Stimulated activated CD4-positive, alpha-beta T cell treated with anti-CD3 and anti-CD28 coated beads, Interleukin-12 subunit alpha, Interleukin-12 subunit beta, amount 100 ng/mL, for 48 hours (primary cell): ENCODE measurements around the gene GADL1.

Experiments
- DNase-seq, 3 donors: peaks; one replicate each; pipeline ENCODE4 v3.0.0-alpha.2; 2020; ENCODE audit warnings: low read depth in 2 of 3, low spot score in 1 of 3

GADL1 gene

GRCh38 chr3:30696403-30696819, 198.1 kb downstream of the GADL1 start:
- no peak for DNase-seq

DNA sequence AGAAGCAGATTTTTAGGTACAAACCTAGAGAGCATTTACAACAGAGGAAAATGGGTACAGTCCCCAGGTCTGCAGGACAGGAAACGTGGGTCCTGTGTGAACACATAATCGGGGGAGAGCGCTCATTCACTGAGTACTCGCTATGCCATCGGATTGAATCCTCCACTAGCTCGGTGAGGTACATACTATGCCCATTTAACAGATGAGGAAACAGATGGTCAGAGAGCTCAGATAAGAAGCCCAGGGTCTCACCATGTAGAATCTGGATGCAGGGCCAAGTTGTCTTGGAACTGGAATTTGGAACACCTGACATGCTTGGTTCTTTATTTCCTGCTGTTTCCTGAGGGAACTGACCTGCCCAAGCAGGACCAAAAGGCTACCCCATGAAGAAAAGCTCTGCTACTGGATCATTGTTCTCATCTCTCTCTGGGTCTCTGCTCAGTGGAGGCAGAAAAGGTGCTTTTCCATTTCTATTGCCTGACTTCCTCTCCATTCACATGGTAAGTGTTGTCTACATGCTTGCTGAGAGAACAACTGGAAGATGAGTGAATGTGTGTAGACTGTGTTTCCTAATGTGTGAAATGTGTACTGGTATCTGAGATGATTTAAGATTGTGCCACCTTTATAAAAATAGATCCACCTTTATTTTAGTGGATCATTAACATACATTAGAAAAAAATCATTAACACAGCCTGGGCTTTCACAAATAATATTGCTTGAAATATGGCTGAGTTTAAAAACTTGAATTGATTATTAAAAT, 199.0 kb downstream of the GADL1 start:
- no peak for DNase-seq

- DNase-seq, result no peak
Observed at GRCh38 chr3:30694668-30695067, 199.8 kb downstream of the GADL1 start.

- no peak for DNase-seq
Observed at GRCh38 chr3:30694148-30694547, 200.3 kb downstream of the GADL1 start.

DNA sequence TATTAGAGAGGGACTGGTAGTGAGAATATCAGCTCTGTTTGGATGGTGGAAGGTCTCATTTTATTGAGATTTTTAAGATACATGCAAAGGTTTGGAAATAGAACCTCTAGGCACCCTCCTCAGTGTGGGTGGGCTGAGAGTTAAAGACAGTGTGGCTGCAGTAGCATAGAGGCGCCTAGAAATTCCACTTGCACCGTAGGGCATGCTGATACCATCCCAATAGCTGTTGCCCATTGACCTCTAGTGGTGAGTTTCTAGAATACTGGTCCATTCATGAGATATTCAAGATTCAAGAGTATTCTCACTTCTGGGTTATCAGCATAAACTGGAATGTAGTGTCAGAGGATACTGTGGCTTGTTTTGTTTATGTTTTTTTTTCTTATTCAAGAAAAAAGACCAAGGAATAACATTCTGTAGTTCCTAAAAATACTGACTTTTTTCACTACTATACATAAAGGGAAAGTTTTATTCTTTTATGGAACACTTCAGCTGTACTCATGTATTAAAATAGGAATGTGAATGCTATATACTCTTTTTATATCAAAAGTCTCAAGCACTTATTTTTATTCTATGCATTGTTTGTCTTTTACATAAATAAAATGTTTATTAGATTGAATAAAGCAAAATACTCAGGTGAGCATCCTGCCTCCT, 200.9 kb downstream of the GADL1 start:
- DNase-seq, result peak in 1 of 3 donors; percentile 33

DNA sequence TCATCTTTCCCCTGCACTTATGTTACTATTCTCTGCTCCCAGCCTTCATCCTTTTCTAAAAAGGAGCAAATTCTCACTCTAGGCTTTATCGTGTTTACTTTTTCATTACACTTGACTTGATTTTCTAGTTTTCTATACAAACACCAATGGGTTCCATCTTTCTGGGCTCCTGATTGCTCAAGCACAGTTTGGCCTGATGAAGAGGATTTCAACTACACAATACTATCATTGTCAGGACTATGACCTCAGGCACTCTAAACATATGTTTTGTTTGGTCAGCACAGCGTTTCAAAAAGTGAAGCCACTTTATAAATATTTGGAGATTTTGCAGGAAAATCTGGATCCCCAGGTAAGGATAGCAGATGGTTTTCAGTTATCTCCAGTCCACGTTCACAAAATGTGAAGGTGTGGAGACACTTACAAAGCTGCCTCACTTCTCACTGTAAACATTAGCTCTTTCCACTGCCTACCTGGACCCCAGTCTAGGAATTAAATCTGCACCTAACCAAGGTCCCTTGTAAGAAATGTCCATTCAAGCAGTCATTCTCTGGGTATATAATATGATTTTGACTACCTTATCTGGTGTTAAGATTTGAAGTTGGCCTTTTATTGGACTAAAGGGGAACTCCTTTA, 201.8 kb downstream of the GADL1 start:
- DNase-seq, result no peak

DNA sequence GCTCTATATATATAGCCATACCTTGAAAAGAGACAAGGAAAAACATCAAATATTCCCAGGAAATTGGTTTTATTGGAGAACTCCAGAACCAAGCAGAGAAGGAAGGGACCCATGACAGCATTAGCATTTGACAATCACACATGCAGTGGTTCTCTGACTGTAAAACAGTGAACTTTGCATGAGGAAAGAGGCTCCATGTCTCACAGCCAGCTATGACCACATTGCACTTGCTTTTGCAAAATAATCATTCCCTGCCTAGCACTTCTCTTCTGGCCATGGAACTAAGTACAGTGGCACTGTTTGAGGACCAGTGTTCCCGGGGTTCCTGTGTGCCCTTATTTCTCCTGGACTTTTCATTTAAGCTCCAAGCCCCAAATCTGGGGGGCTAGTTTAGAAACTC, 202.5 kb downstream of the GADL1 start:
- DNase-seq, result no peak

- DNase-seq, result no peak
Observed at GRCh38 chr3:30691249-30691880, 203.1 kb downstream of the GADL1 start.

DNA sequence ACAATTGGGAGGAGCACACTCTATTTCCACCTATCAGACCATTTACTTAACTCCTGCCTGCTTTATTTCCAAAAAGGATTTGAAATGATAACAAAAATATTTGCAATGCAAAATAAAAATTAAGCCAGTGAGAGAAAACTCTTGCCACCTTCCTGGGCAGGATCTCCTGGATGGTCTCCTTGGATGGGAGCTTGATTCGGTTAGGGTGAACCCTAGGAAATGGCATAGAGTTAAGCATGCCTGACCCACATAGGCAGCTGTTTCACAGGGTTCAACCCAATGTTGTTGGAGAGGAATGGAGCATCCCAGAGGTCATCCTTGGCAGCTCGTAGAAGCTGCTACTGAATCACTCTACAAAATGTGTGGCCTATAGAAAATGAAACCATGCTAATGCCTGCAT, 204.3 kb downstream of the GADL1 start:
- no peak for DNase-seq

DNA sequence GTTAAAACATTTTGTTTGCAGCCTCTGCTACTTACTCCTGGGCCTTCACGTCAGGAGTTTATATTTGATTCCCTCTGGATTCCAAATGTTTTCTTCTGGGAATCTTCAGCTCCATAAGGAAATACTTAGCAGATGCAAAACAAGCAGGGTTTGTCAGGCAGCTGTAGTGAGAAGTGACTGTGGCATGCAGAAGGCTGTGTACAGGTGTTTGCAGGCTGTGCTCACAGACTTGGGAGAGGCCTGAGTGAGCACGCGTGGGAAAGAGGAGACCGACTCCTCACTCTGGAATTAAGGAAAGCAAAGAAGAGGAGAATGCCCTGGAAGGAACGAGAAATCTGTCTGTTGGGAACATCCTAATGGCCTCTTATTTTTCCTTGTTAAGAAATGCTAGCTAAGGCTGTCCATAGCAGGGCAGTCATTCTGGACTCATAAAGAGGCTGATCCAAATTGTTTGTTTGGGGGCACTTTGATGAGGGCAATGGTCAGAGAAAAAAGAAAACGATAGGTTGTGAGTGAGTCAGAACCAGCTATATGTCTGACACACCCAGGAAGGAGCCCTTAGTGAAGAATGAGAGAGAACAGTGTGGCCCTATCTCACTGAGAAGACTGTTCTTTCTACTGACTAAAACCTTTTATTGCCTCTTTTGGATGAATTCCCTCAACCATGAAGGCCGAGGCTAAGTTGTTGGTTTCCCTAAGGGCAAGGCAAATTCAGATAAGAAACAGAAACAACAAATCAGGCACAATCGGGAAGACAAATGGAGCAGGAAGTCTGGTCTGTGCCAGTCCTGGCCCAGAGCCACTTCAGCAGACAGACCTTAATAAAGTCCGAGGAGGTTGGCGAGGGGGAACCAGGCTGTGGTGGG, 205.5 kb downstream of the GADL1 start:
- DNase-seq, result no peak

DNA sequence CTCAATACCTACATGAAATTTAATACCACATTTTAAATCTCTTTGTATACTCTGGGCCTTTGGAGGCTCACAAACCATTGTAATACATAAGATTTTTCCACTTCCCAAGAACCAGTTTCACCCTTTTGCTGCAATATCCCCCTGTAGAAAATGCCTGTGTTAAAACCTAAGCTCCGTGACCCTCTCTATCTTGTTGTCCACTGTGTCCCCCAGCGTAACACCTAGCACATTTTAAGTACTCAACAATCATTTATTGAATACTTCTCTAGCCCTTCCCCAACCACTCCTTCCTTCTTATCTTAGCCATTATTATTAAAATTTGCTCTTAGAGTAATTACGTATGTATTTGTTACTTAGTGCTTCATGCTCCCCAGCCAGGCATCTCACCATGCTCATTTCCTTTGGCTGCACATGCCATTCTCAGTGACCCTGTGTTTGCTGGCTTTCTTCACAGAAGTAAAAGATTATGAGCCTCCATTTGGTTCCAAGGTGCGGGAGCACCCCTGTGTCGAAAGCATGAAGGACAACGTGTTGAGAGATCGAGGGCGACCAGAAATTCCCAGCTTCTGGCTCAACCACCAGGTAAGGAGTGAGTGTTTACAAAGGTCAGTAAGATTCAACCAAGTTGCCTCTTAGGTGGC, 206.4 kb downstream of the GADL1 start:
- DNase-seq, result no peak

DNA sequence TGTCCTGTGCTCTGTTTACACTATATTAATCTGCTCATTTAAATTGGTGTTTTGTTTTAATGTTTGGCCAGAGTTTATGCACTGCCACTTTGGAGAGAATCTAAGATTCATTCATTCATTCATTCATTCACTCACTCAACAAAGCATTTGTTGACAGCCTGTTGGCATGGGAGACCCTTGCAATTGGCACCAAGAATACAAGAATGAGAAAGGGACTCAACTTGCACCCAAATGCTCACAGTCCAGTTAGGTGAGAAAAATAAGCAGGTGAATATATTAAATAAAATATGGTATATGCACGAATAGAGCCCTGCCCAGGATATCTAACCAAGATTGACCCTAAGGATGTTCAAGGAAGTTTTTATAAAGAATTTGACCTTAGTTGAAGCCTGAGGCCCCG, 207.7 kb downstream of the GADL1 start:
- no peak for DNase-seq

GRCh38 chr3:30686176-30686575, 208.3 kb downstream of the GADL1 start:
- no peak for DNase-seq

- no peak for DNase-seq
Observed at GRCh38 chr3:30685267-30685667, 209.2 kb downstream of the GADL1 start.

GRCh38 chr3:30684356-30684755, 210.1 kb downstream of the GADL1 start:
- DNase-seq, result no peak

DNA sequence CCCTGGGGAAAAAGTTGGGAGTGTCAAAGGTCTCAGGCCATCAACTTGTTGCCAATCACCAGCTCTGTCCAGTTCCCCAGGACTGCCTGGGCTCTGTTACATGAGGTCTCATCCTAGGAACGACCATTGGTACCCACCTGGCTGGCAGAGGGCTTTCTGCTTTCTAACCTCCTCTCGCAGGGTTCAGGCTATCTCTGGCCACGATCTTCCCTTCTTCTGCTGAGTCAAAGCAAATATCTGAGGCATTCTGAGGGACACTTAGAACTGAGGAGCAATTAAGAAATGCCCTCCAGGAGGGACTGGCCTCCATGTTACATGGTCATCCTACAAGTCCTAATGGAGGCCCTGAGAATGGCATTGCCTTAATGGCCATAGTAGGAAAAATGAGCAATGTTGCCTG, 210.7 kb downstream of the GADL1 start:
- DNase-seq, result no peak

DNA sequence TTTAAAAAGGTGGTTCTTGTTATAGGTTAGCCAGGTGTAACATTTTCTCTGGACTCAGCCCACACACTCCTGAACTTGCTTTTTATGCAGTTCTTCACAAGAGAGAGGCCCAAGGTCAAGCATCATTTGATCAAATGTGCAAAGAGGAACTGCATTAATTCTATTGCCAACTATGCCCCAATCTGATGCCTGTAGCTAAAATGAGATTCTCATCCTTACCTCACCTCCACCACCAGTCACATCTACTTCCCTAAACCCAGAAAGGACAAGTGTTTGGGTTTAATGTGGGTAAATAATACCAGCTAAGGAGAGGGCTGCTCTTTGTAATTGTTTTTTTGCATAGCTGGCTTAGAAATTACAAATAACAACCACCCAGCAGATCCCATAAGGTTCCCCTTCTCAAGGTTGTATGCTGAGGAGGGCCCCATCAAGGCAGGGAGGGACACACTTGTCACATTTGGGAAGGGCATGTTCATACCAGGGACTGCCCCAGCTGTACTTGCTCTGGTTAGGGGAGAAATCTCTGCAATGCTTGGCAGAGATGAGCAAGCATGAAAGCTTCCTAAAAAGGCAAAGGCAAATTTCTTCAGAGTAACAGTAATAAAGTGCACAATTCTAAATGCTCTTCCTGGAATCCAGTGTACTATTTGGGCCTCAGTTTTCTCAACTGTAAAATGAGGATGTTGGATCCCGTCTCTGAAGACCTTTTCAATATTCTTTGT, 211.9 kb downstream of the GADL1 start:
- DNase-seq, result peak in 1 of 3 donors; percentile 21

- DNase-seq, result no peak
Observed at GRCh38 chr3:30681649-30682211, 212.7 kb downstream of the GADL1 start.
